Fibroblast of lung (primary cell): ENCODE data around the gene FAM47B.

Source experiments
- EZH2 ChIP-seq: IDR thresholded peaks from 2 replicates; pipeline ENCODE4 v1.5.1; 2012; ENCODE audit warnings: low read length, control low read depth, mild to moderate bottlenecking; ENCODE audit errors: missing control alignments
- TF ChIP-seq, protein P1 (sequence below), 2 donors: IDR thresholded peaks in 1 of 2; conservative IDR thresholded peaks in 1 of 2; 1 replicate in 1 of 2; 2 replicates in 1 of 2; pipeline ENCODE4 v1.5.1; 2011 to 2012; ENCODE audit warnings: low read length in 2 of 2, control low read depth in 1 of 2, inconsistent platforms in 1 of 2, low read depth in 1 of 2, mild to moderate bottlenecking in 1 of 2

DNA sequence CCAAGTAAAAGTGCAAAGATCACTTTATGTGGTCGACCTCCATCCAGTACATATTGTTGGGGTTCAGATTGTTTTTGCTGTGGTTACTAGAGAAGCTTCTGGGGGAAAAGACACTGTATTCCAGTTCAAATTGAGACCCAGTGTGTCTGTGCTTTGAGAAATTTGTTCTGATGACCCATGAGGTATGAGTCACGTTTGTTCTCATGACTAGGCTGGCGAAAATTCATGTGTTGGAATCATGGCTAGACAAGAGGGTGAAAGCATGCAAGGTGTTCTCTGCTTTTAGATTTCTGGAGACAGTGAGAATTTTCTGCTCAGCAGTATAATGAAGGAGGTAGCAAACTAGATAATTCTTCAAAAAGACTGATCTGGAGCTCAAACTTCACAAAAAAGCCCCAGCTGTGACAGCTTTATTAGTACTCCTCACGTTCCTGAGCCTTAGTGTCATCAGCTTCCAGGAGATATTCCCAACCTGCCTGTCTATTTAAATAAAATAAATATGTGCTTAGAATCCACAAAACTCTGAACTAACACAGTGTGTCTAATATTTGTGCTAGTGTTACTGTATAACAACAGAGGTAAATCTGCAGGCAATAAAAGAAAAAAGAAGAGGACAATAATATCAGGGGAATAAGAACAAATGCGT lies 24.4 kb upstream of the FAM47B start:
- TF ChIP-seq, protein P1, sequence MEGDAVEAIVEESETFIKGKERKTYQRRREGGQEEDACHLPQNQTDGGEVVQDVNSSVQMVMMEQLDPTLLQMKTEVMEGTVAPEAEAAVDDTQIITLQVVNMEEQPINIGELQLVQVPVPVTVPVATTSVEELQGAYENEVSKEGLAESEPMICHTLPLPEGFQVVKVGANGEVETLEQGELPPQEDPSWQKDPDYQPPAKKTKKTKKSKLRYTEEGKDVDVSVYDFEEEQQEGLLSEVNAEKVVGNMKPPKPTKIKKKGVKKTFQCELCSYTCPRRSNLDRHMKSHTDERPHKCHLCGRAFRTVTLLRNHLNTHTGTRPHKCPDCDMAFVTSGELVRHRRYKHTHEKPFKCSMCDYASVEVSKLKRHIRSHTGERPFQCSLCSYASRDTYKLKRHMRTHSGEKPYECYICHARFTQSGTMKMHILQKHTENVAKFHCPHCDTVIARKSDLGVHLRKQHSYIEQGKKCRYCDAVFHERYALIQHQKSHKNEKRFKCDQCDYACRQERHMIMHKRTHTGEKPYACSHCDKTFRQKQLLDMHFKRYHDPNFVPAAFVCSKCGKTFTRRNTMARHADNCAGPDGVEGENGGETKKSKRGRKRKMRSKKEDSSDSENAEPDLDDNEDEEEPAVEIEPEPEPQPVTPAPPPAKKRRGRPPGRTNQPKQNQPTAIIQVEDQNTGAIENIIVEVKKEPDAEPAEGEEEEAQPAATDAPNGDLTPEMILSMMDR (conservative IDR thresholded peaks at IDR 0.05 in 1 of 2, IDR thresholded peaks at IDR 0.05 in 1 of 2; ENCODE audit: low read depth in 1 of 2, low read length in 2 of 2) = no peak
- no peak for TF ChIP-seq EZH2
